ENCODE measurements around the gene TACSTD2. TPM values are rescaled to one million over a fixed set of nuclear protein-coding genes. Genes with fewer than 3 reads are reported as not detected.
"Not testable (repeated sequence)": the region's sequence is repeated elsewhere in the genome, so short reads cannot be mapped to it uniquely, and the experiment has no call there.

Gene TACSTD2, protein sequence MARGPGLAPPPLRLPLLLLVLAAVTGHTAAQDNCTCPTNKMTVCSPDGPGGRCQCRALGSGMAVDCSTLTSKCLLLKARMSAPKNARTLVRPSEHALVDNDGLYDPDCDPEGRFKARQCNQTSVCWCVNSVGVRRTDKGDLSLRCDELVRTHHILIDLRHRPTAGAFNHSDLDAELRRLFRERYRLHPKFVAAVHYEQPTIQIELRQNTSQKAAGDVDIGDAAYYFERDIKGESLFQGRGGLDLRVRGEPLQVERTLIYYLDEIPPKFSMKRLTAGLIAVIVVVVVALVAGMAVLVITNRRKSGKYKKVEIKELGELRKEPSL
- total RNA-seq = 10 to 100 TPM in 1 of 4 donors, 1 to 10 TPM in 3; 5.7 to 13.0 (median 8.9) TPM

DNA sequence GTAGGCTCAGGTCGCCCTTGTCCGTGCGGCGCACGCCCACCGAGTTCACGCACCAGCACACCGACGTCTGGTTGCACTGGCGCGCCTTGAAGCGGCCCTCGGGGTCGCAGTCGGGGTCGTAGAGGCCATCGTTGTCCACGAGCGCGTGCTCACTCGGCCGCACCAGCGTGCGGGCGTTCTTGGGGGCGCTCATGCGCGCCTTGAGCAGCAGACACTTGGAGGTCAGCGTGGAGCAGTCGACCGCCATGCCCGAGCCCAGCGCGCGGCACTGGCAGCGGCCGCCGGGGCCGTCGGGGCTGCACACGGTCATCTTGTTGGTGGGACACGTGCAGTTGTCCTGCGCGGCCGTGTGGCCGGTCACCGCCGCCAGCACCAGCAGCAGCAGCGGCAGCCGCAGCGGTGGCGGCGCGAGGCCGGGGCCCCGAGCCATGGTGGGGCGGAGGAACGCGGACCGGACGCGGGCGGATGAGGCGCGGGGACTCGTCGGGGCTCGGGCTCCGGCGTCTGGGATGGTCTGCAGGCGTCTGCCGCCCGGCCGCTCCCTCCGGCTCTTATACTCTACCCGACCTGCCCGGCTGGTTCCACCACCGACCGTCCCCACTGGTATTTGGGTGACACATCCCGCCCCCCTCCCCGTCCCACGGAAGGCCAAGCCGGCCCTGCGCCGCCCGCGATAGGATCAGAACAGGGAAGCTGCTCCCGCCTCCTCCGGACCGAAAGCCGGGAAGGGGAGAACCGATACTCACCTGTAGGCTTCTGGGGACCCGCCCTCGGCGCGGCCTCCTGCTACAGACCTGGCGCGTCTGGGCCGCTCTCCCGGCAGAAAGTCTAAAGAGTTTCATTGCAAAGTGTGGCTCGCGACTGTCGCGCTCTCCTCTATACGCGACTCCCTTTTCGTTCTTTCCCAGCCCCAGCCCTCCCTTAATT, at the start of gene TACSTD2:
Gene TACSTD2 (minus strand): TSS at position 526 of the 927 bp plus-strand sequence. CDS start 96 bp downstream, at position 430.
- WGBS, 2 donors = 21 to 23% methylated on average over 26 to 48 of the region's 107 CpGs
- DNase-seq = peak; percentile 64 to 73
- Histone ChIP-seq H3K9me3 (no peaks in the 10 kb centered on the region), H3K4me3 (replicated peaks in 1 of 3) (peak within 1 kb of the TSS in 1 of 3 donors; percentile 33), H3K4me1 (peaks cover 19 to 39% of the 10 kb centered on the region in 2 donors), H3K36me3 (no peaks in the 10 kb centered on the region), H3K27ac (peak within 1 kb of the TSS in 1 of 3 donors; percentile 37), H3K27me3 (no peaks in the 10 kb centered on the region)
- TF ChIP-seq POLR2A (IDR thresholded peaks at IDR 0.05) = peak in 1 of 2 donors; percentile 43
- TF ChIP-seq, protein P1, sequence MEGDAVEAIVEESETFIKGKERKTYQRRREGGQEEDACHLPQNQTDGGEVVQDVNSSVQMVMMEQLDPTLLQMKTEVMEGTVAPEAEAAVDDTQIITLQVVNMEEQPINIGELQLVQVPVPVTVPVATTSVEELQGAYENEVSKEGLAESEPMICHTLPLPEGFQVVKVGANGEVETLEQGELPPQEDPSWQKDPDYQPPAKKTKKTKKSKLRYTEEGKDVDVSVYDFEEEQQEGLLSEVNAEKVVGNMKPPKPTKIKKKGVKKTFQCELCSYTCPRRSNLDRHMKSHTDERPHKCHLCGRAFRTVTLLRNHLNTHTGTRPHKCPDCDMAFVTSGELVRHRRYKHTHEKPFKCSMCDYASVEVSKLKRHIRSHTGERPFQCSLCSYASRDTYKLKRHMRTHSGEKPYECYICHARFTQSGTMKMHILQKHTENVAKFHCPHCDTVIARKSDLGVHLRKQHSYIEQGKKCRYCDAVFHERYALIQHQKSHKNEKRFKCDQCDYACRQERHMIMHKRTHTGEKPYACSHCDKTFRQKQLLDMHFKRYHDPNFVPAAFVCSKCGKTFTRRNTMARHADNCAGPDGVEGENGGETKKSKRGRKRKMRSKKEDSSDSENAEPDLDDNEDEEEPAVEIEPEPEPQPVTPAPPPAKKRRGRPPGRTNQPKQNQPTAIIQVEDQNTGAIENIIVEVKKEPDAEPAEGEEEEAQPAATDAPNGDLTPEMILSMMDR (IDR thresholded peaks at IDR 0.05) = peak in 1 of 6 experiments; percentile 12
- intact Hi-C loops (cut with DNase I) = no loop called here

DNA sequence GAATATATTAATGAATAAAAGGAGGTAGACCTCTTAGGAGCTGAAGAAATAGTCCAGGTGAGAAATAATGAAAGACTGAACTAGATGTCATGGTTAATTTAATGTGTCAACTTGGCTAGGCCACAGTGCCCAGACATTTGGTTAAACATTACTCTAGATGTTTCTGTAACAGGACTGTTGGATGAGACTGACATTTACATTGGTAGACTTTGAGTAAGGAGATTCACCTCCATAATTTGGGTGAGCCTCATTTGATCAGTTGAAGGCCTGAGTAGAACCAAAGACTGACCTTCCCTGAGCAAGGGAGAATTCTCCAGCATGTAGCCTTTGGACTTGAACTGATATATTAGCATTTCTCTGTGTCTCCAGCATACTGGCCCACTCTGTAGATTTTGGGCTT, 49.2 kb upstream of the TACSTD2 start:
- no peak for TF ChIP-seq POLR2A (IDR thresholded peaks at IDR 0.05)
- TF ChIP-seq, protein P1 (IDR thresholded peaks at IDR 0.05) = no peak
- intact Hi-C loops (cut with DNase I) = no loop called here

DNA sequence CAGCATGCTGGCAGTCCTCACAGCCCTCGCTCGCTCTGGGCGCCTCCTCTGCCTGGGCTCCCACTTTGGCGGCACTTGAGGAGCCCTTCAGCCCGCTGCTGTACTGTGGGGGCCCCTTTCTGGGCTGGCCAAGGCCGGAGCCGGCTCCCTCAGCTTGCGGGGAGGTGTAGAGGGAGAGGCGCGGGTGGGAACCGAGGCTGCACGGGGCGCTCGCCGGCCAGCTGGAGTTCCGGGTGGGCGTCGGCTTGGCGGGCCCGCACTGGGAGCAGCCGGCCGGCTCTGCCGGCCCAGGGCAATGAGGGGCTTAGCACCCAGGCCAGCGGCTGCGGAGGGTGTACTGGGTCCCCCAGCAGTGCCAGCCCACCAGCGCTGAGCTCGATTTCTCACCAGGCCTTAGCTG, 46.2 kb upstream of the TACSTD2 start:
- H3K27me3 ChIP-seq; H3K27ac ChIP-seq; H3K36me3 ChIP-seq; H3K4me3 ChIP-seq (replicated peaks in 1 of 3); DNase-seq; intact Hi-C loops (cut with DNase I); H3K9me3 ChIP-seq: not testable (repeated sequence)
- peaks cover 3 to 22% of the 10 kb centered on the region in 2 donors for H3K4me1 ChIP-seq
- 93% methylated on average over 10 of the region's 27 CpGs; no CpG with 5 or more reads in 1 of the 2 donors for WGBS, 2 donors

More for the DNA sequence above, 49.2 kb upstream of the TACSTD2 start:
- no peaks in the 10 kb centered on the region for H3K9me3 ChIP-seq
- H3K36me3 ChIP-seq = no peaks in the 10 kb centered on the region
- no peak overlapping the region for H3K4me3 ChIP-seq (replicated peaks in 1 of 3)
- no peaks in the 10 kb centered on the region for H3K4me1 ChIP-seq
- no peak overlapping the region for H3K27ac ChIP-seq
- no peaks in the 10 kb centered on the region for H3K27me3 ChIP-seq
- no peak for DNase-seq

DNA sequence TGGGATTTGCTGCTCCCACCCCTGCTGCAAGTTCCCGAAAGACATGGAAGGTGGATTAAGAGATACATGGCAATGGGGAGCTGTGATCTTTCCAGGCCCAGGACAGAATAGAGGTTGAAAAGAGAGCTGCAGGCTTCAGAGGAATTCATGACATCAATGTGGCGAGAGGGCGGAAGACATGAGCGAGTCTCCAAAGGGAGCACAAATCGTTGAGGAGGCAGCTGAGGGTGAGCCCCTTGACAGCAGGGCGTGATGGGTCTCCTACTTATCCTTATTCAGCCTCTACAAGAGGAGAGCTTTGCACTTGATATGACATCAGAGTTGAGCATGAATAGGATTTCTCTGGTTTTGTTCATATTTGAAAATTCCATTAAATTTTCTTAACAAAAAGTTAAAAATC, 45.5 kb upstream of the TACSTD2 start:
- DNase-seq = no peak
- WGBS, 2 donors = 90 to 95% methylated on average over 6 of the region's 6 CpGs
- intact Hi-C loops (cut with DNase I) = no loop called here

DNA sequence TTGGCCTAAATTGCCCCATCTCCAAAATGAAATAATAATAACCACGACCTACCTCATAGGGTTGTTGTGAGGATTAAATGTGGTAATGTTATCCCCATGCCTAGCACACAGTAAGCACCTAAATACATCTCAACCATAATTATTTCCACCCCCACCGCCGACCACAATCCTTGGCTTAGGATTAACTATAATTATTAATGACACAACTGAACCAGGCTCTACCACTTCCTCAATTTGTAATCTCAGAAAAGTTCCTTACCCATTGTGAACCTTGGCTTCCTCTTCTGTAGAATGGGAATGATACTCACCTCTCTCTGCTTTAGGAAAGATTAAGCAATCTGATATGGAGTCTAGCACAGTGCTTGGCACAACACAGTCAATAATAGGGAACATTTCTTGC, 44.3 kb upstream of the TACSTD2 start:
- H3K36me3 ChIP-seq = no peaks in the 10 kb centered on the region
- no peak overlapping the region for H3K27ac ChIP-seq
- no peaks in the 10 kb centered on the region for H3K27me3 ChIP-seq
- no peaks in the 10 kb centered on the region for H3K9me3 ChIP-seq
- no peak for DNase-seq
- H3K4me3 ChIP-seq (replicated peaks in 1 of 3) = no peak overlapping the region
- intact Hi-C loops (cut with DNase I) = no loop called here
- WGBS, 2 donors = 85 to 96% methylated on average over 3 of the region's 3 CpGs
- peaks cover 3 to 23% of the 10 kb centered on the region in 2 donors for H3K4me1 ChIP-seq
- TF ChIP-seq POLR2A (IDR thresholded peaks at IDR 0.05) = no peak
- TF ChIP-seq, protein P1 (IDR thresholded peaks at IDR 0.05) = no peak

More for the DNA sequence above, 45.5 kb upstream of the TACSTD2 start:
- no peaks in the 10 kb centered on the region for H3K9me3 ChIP-seq
- H3K4me3 ChIP-seq (replicated peaks in 1 of 3) = no peak overlapping the region
- H3K4me1 ChIP-seq = peaks cover 3 to 23% of the 10 kb centered on the region in 2 donors
- no peaks in the 10 kb centered on the region for H3K36me3 ChIP-seq
- no peak for TF ChIP-seq POLR2A (IDR thresholded peaks at IDR 0.05)
- TF ChIP-seq, protein P1 (IDR thresholded peaks at IDR 0.05) = no peak
- no peak overlapping the region for H3K27ac ChIP-seq
- no peaks in the 10 kb centered on the region for H3K27me3 ChIP-seq
